Uterus (tissue), 4 donors: ENCODE results near the gene SCLY. TPM values are rescaled to one million over a fixed set of nuclear protein-coding genes. Genes with fewer than 3 reads are reported as not detected.

ENCODE experiments used
- DNase-seq, 2 donors: peaks; one replicate each; pipeline ENCODE4 v3.0.0-alpha.2; 2019 to 2020
- H3K27ac ChIP-seq, 2 donors: fragments of 200-600 bp; sonication (generic); 1 replicate in 1 of 2; 2 replicates in 1 of 2; pipeline ENCODE4 v1.5.1; 2016 to 2018
- H3K27me3 ChIP-seq, 2 donors: fragments of 200-600 bp; sonication (generic); one replicate each; pipeline ENCODE4 v1.5.1; 2018 to 2019; ENCODE audit warnings: control low read depth in 1 of 2
- H3K36me3 ChIP-seq, 2 donors: fragments of 200-600 bp; sonication (generic); one replicate each; pipeline ENCODE4 v1.5.1; 2019; ENCODE audit warnings: control low read depth in 1 of 2
- H3K4me1 ChIP-seq, 2 donors: fragments of 200-600 bp; sonication (generic); one replicate each; pipeline ENCODE4 v1.5.1; 2018 to 2019; ENCODE audit warnings: control low read depth in 1 of 2
- H3K4me3 ChIP-seq, 2 donors: fragments of 200-600 bp; sonication (generic); 1 replicate in 1 of 2; 2 replicates in 1 of 2; pipeline ENCODE4 v1.5.1; 2018 to 2019; ENCODE audit warnings: mild to moderate bottlenecking in 1 of 2
- H3K9me3 ChIP-seq, 2 donors: fragments of 200-600 bp; sonication (generic); one replicate each; pipeline ENCODE4 v1.5.1; 2019; ENCODE audit warnings: control low read depth in 1 of 2
- POLR2A ChIP-seq, 2 donors: fragments of 450-650 bp; IDR thresholded peaks; one replicate each; pipeline ENCODE4 v1.6.1; 2016; ENCODE audit warnings: antibody characterized with exemption in 2 of 2, mild to moderate bottlenecking in 1 of 2, moderate library complexity in 1 of 2
- intact Hi-C: fragments of 100-400 bp; cut with DNase I; formaldehyde crosslinking; loops from one replicate; pipeline ENCODE4 v1.15.1; 2023; ENCODE audit warnings: low total_unique reads
- total RNA-seq, 4 donors: library from RNA; depleted of rRNA in 3 of 4; stranded (reverse); fragments of >200 nt in 3 of 4; gene quantifications; one replicate each; pipeline versions ENCODE4 v1.1.0 to v1.2.4, GENCODE V29; 2014 to 2023
- TF ChIP-seq, protein P1 (sequence below), 4 experiments: fragments of 200-600 bp in 2 of 4; fragments of 450-650 bp in 2 of 4; sonication (generic) in 2 of 4; IDR thresholded peaks; one replicate each; pipeline ENCODE4 v1.5.1; 2016 to 2019; ENCODE audit warnings: antibody characterized with exemption in 4 of 4, mild to moderate bottlenecking in 2 of 4, moderate library complexity in 1 of 4
- donor health status: DM: yes; HTN: yes; CAD: no.

SCLY gene
- total RNA-seq, 4 donors from 2014 or later: 5.1 to 26.0 (median 12.8) TPM

DNA sequence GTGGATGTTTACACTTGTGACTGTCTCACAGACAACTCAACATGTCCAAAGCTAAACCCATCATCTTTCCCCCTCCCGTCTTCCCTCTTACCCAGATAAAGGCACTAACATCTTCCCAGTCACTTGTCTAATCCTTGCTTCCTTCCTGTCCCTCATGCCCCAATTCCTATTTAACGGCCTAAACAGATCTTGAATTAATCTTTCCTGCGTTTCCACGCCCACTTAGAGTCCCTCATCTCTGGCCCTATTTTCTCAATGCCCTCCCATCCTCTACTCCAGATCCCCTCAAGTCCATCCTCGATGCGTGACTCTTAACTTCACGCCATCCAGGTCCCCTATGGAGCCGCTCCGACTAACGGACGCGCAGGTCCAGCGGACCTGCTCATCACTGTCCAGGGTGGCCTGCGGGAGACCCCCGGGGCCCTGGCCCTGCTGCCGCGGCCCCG is 682 bp upstream of the SCLY start:
- Histone ChIP-seq H3K36me3 (no peaks in the 10 kb centered on the region), H3K27me3 (no peaks in the 10 kb centered on the region), H3K4me3 (peak overlapping the region; percentile 88 to 92), H3K9me3 (no peaks in the 10 kb centered on the region), H3K27ac (peak overlapping the region; percentile 85 to 92), H3K4me1 (peaks cover 0 to 13% of the 10 kb centered on the region in 2 donors)
- intact Hi-C loops: no loop called here
- TF ChIP-seq, protein P1, sequence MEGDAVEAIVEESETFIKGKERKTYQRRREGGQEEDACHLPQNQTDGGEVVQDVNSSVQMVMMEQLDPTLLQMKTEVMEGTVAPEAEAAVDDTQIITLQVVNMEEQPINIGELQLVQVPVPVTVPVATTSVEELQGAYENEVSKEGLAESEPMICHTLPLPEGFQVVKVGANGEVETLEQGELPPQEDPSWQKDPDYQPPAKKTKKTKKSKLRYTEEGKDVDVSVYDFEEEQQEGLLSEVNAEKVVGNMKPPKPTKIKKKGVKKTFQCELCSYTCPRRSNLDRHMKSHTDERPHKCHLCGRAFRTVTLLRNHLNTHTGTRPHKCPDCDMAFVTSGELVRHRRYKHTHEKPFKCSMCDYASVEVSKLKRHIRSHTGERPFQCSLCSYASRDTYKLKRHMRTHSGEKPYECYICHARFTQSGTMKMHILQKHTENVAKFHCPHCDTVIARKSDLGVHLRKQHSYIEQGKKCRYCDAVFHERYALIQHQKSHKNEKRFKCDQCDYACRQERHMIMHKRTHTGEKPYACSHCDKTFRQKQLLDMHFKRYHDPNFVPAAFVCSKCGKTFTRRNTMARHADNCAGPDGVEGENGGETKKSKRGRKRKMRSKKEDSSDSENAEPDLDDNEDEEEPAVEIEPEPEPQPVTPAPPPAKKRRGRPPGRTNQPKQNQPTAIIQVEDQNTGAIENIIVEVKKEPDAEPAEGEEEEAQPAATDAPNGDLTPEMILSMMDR (IDR thresholded peaks at IDR 0.05): no peak
- TF ChIP-seq POLR2A (IDR thresholded peaks at IDR 0.05): no peak
- DNase-seq: no peak

DNA sequence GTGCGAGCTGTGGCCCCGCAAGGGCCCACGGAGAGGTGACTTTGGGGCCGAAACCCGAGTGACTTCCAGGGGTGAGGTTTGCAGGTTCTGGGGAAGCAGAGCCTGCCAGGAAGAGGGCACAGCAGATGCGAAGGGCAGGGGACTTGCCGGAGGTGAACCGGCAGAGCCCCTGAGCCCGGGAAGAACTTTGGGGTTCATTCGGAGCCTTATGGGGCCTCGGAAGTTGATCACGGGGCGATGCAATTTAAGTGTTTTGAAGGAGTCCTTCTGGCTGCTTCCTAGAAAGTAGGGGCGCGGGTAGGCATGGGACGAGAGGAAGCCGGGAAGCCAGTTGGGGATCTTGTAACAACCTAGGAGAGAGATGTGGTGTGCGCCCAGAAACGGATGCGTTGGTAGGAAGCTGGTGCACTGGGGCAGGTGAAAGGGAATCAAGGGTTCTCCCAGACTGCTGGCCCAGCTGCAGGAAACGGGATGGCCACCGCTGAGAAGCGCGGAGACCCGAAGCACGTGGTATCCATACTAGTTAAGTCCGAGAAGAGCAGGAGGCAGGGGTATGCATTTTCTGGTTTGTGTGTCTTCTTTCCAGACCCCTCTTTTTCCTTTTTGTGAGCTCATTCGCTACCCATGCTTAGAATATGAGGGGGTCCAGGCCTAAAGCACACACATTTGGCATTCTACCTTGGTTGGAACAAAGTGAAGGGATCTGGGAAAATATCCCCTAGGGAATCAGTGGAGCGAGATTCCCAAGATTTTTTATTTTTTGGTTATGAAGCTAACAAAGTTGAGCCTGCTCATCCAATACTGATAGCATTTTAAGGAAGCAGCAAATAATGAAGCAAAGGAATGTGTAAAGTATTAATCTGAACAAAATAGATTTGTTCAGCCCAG is 758 bp downstream of the SCLY start:
- intact Hi-C loops: no loop called here
- no peak for TF ChIP-seq POLR2A (IDR thresholded peaks at IDR 0.05)
- TF ChIP-seq, protein P1 (IDR thresholded peaks at IDR 0.05): no peak
- H3K27me3 ChIP-seq: no peaks in the 10 kb centered on the region
- no peaks in the 10 kb centered on the region for H3K36me3 ChIP-seq
- H3K4me3 ChIP-seq: peak overlapping the region; percentile 83 to 92
- peaks cover 0 to 13% of the 10 kb centered on the region in 2 donors for H3K4me1 ChIP-seq
- H3K9me3 ChIP-seq: no peaks in the 10 kb centered on the region
- peak; percentile 23 to 29 for DNase-seq
- peak overlapping the region; percentile 81 to 88 for H3K27ac ChIP-seq

DNA sequence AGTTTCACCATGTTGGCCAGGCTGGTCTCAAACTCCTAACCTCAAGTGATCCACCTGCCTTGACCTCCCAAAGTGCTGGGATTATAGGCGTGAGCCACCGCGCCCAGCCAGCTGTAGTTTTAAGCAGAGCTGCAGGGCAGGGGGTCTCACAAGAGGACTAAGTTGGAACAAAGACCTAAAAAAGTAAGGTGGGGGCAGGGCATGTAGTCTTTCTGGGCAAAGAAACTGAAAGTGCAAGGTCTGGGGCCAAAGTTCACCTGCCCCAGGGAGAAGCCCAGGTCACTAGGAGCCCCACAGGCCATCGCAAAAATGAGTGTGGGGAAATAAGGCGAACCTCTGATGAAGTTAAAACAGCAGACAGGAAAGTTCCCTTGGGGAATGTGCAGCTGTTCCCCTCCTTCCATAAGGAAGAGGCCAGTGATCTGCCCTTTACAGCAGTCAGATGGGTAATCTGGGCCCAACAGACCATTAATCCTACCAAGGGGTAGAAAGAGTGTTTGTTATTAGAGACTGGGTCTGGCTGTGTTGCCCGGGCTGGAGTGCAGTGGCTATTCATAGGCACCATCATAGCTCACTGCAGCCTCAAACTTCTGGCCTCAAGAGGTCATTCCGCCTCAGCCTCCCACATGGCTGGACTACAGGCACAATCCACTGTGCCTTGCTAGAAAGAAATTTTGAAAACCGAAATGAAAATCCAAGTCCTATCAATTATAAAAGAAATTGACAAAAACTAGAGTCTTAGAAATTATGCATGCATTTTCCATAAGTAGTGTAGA is 2.8 kb downstream of the SCLY start:
- no peaks in the 10 kb centered on the region for H3K9me3 ChIP-seq
- H3K4me3 ChIP-seq: no peak overlapping the region
- H3K27ac ChIP-seq: no peak overlapping the region
- intact Hi-C loops: no loop called here
- H3K4me1 ChIP-seq: peaks cover 0 to 13% of the 10 kb centered on the region in 2 donors
- H3K27me3 ChIP-seq: no peaks in the 10 kb centered on the region
- no peak for DNase-seq
- H3K36me3 ChIP-seq: no peaks in the 10 kb centered on the region
- TF ChIP-seq, protein P1 (IDR thresholded peaks at IDR 0.05): no peak
- no peak for TF ChIP-seq POLR2A (IDR thresholded peaks at IDR 0.05)

DNA sequence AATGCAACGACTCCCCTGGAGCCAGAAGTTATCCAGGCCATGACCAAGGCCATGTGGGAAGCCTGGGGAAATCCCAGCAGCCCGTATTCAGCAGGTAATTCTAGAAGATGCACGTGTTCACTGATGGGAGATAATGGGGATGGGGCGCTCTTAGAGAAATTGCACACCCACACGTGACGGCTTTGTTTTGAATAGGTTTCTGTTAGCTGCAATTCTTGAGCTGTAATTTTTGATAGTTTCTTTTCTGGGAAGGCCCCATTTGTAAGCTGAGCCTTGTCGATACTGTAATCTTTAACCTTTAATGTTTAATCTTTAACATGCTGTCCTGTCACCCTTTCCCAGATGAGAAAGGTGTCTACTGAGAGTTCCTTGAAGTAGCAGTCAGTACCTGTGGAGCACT is 3.6 kb downstream of the SCLY start:
- TF ChIP-seq POLR2A (IDR thresholded peaks at IDR 0.05): no peak
- TF ChIP-seq, protein P1 (IDR thresholded peaks at IDR 0.05): no peak
- intact Hi-C loops: no loop called here
- Histone ChIP-seq H3K4me1 (peaks cover 0 to 13% of the 10 kb centered on the region in 2 donors), H3K27ac (no peak overlapping the region), H3K4me3 (no peak overlapping the region), H3K36me3 (no peaks in the 10 kb centered on the region), H3K9me3 (no peaks in the 10 kb centered on the region), H3K27me3 (no peaks in the 10 kb centered on the region)
- DNase-seq: no peak
